Measurements from ENCODE around the gene SLC2A4RG.

DNA sequence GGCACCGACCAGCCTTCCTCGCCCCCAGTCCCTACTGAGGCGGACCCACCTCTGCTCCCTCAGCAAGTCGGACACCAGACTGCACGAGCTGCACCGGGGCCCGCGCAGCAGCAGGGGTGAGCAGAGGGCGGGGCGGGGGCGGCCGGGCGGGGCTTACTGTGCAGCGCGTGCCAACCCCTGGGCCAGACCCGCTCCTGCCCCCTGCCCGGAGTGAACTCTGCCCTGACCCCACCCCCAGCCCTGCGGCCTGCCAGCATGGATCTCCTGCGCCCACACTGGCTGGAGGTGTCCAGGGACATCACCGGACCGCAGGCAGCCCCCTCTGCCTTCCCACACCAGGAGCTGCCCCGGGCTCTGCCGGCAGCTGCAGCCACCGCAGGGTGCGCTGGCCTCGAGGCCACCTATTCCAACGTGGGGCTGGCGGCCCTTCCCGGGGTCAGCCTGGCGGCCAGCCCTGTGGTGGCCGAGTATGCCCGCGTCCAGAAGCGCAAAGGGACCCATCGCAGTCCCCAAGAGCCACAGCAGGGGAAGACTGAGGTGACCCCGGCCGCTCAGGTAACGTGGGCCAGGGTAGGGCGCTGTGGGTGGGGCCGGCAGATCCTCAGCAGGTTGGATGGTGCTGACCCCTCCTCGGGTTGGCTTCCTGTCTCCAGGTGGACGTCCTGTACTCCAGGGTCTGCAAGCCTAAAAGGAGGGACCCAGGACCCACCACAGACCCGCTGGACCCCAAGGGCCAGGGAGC is 1.5 kb upstream of the SLC2A4RG start:
- TF ChIP-seq, protein P1, sequence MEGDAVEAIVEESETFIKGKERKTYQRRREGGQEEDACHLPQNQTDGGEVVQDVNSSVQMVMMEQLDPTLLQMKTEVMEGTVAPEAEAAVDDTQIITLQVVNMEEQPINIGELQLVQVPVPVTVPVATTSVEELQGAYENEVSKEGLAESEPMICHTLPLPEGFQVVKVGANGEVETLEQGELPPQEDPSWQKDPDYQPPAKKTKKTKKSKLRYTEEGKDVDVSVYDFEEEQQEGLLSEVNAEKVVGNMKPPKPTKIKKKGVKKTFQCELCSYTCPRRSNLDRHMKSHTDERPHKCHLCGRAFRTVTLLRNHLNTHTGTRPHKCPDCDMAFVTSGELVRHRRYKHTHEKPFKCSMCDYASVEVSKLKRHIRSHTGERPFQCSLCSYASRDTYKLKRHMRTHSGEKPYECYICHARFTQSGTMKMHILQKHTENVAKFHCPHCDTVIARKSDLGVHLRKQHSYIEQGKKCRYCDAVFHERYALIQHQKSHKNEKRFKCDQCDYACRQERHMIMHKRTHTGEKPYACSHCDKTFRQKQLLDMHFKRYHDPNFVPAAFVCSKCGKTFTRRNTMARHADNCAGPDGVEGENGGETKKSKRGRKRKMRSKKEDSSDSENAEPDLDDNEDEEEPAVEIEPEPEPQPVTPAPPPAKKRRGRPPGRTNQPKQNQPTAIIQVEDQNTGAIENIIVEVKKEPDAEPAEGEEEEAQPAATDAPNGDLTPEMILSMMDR (IDR thresholded peaks at IDR 0.05) = no peak
- no peak for TF ChIP-seq POLR2AphosphoS5 (IDR thresholded peaks at IDR 0.05)
